K562 (cell line): ENCODE measurements around the gene OLFML2A.

ENCODE experiments used
- ATF2 ChIP-seq: sonication (generic); formaldehyde crosslinking; IDR thresholded peaks from 2 replicates; pipeline ENCODE4 v1.8.1; 2022; ENCODE audit warnings: missing genetic modification reagents
- CTCF ChIP-seq, 3 experiments: IDR thresholded peaks in 2 of 3; conservative IDR thresholded peaks in 1 of 3; 2 replicates each; pipeline ENCODE4 v1.5.1; 2011 to 2012; ENCODE audit warnings: low read length in 3 of 3, mild to moderate bottlenecking in 3 of 3, control low read depth in 2 of 3, improper control_type of control experiment in 1 of 3, inconsistent platforms in 1 of 3, low read depth in 1 of 3, mixed read lengths in 1 of 3, moderate library complexity in 1 of 3; ENCODE audit not compliant: insufficient read depth in 2 of 3
- DPF2 ChIP-seq: fragments of 450-650 bp; IDR thresholded peaks from 2 replicates; pipeline ENCODE4 v1.6.1; 2016
- ESRRA ChIP-seq: fragments of 450-650 bp; IDR thresholded peaks from 2 replicates; pipeline ENCODE4 v1.6.1; 2014; ENCODE audit warnings: low read depth, mild to moderate bottlenecking, moderate library complexity, borderline replicate concordance
- HDAC6 ChIP-seq: IDR thresholded peaks from 2 replicates; pipeline ENCODE4 v1.6.1; 2012; ENCODE audit warnings: low read depth, mild to moderate bottlenecking, control low read depth, inconsistent platforms, low read length, moderate library complexity
- KDM4B ChIP-seq, 2 experiments: fragments of 450-650 bp in 1 of 2; sonication (generic) in 1 of 2; IDR thresholded peaks; 2 replicates each; pipeline ENCODE4 v1.6.1; 2016 to 2017; ENCODE audit warnings: borderline replicate concordance in 2 of 2, antibody characterized with exemption in 1 of 2, low read depth in 1 of 2, mild to moderate bottlenecking in 1 of 2
- MAFF ChIP-seq: IDR thresholded peaks from 2 replicates; pipeline ENCODE4 v1.6.1; 2012; ENCODE audit warnings: low read length, improper control_type of control experiment
- MTA1 ChIP-seq: fragments of 450-650 bp; IDR thresholded peaks from 2 replicates; pipeline ENCODE4 v1.6.1; 2017; ENCODE audit warnings: borderline replicate concordance
- SP2 ChIP-seq: IDR thresholded peaks from 2 replicates; pipeline ENCODE4 v1.6.1; 2011; ENCODE audit warnings: mild to moderate bottlenecking, low read depth, low read length, moderate library complexity; ENCODE audit not compliant: poor library complexity, severe bottlenecking; ENCODE audit errors: extremely low read depth
- SRSF9 ChIP-seq: fragments of 200-400 bp; formaldehyde crosslinking; IDR thresholded peaks from 2 replicates; pipeline ENCODE4 v1.6.1; 2017; ENCODE audit warnings: low read depth, low read length, borderline replicate concordance
- STAT5B ChIP-seq: fragments of 250-450 bp; sonication (Bioruptor Pico); IDR thresholded peaks from 2 replicates; pipeline ENCODE4 v1.8.0; 2021; ENCODE audit warnings: mild to moderate bottlenecking, inconsistent platforms
- TAF15 ChIP-seq: fragments of 200-400 bp; formaldehyde crosslinking; IDR thresholded peaks from 2 replicates; pipeline ENCODE4 v1.6.1; 2017; ENCODE audit warnings: mild to moderate bottlenecking, low read depth, low read length, moderate library complexity
- ZBTB40 ChIP-seq, 2 experiments: fragments of 450-650 bp in 1 of 2; sonication (generic) in 1 of 2; formaldehyde crosslinking in 1 of 2; IDR thresholded peaks; 2 replicates each; pipeline versions ENCODE4 v1.7.1 to v1.9.0; 2016 to 2022; ENCODE audit warnings: inconsistent platforms in 1 of 2, mild to moderate bottlenecking in 1 of 2, missing genetic modification reagents in 1 of 2
- ZFX ChIP-seq: sonication (generic); formaldehyde crosslinking; IDR thresholded peaks from 2 replicates; pipeline ENCODE4 v1.8.0; 2022; ENCODE audit warnings: mild to moderate bottlenecking, missing genetic modification reagents, moderate library complexity

- TF ChIP-seq TAF15, result no peak
- TF ChIP-seq DPF2, result no peak
- TF ChIP-seq STAT5B (CRISPR knock-in tag), result no peak
- no peak for TF ChIP-seq MTA1
- TF ChIP-seq ATF2 (CRISPR knock-in tag), result no peak
- no peak for TF ChIP-seq ESRRA
- TF ChIP-seq HDAC6, result no peak
- no peak for TF ChIP-seq ZFX (CRISPR knock-in tag)
- TF ChIP-seq SRSF9, result no peak
- no peak for TF ChIP-seq KDM4B (IDR thresholded peaks at IDR 0.05; ENCODE audit: borderline replicate concordance in 2 of 2, low read depth in 1 of 2)
- no peak for TF ChIP-seq SP2
- no peak for TF ChIP-seq CTCF (IDR thresholded peaks at IDR 0.05 in 2 of 3, conservative IDR thresholded peaks at IDR 0.05 in 1 of 3; ENCODE audit: insufficient read depth in 2 of 3, low read depth in 1 of 3, low read length in 3 of 3)
- no peak for TF ChIP-seq ZBTB40 (IDR thresholded peaks at IDR 0.05)
- no peak for TF ChIP-seq ZBTB40 (CRISPR knock-in tag; IDR thresholded peaks at IDR 0.05)
- TF ChIP-seq MAFF, result no peak
Observed at GRCh38 chr9:124755061-124755460, 21.9 kb upstream of the OLFML2A start.
